ENCODE results near the gene MYH3. TPM values are rescaled to one million over a fixed set of nuclear protein-coding genes. Genes with fewer than 3 reads are reported as not detected.

The MYH3 gene
- polyA plus RNA-seq, 1 donor (not counting 4 experiments of a cell fraction or from before 2014, with no cell fraction given) = 0.83 TPM

- Histone ChIP-seq H3K36me3 (ENCODE audit: control insufficient read depth in 2 of 2, extremely low read depth in 1 of 2, insufficient read depth in 2 of 2, low read length in 2 of 2) (no peaks in the 10 kb centered on the region), H3K4me3 (ENCODE audit: control insufficient read depth in 2 of 3, extremely low read depth in 1 of 3, insufficient read depth in 2 of 3, low read depth in 1 of 3, low read length in 3 of 3) (no peak overlapping the region), H3K27ac (ENCODE audit: control insufficient read depth, insufficient read depth, low read length) (no peak overlapping the region), H2AFZ (ENCODE audit: control insufficient read depth, low read length) (no peak overlapping the region), H3K9me3 (ENCODE audit: control insufficient read depth, low read depth, low read length) (no peaks in the 10 kb centered on the region), H3K9me1 (ENCODE audit: control insufficient read depth, extremely low read depth, insufficient read depth, low read length) (no peaks in the 10 kb centered on the region), H3K27me3 (ENCODE audit: control insufficient read depth, extremely low read depth, insufficient read depth, low read length) (no peaks in the 10 kb centered on the region), H3K4me2 (ENCODE audit: control insufficient read depth, extremely low read depth, insufficient read depth, low read depth, low read length) (no peak overlapping the region), H4K20me1 (ENCODE audit: control insufficient read depth, extremely low read depth, insufficient read depth, low read length) (no peaks in the 10 kb centered on the region), H3K79me2 (ENCODE audit: control insufficient read depth, insufficient read depth, low read length) (no peaks in the 10 kb centered on the region), H3K4me1 (ENCODE audit: control insufficient read depth, extremely low read depth, insufficient read depth, low read length) (no peaks in the 10 kb centered on the region), H3K9ac (ENCODE audit: control insufficient read depth, extremely low read depth, insufficient read depth, low read length) (no peak overlapping the region)
- TF ChIP-seq EZH2 (IDR thresholded peaks at IDR 0.05; ENCODE audit: low read length) (no peak), CTCF (optimal IDR thresholded peaks at IDR 0.05 in 1 of 3, IDR thresholded peaks at IDR 0.05 in 1 of 3, conservative IDR thresholded peaks at IDR 0.05 in 1 of 3; ENCODE audit: extremely low read depth in 1 of 3, insufficient read depth in 2 of 3, low read length in 3 of 3) (no peak)
- dilution Hi-C loops (cut with MboI; ENCODE audit: extremely low pct_ligation_motif_present, low sequenced_read_pairs) = no loop called here
- FAIRE-seq = no peak
- no peak for DNase-seq (ENCODE audit: low read depth, low spot score)
Measured at GRCh38 chr17:10585529-10585928, 71.6 kb downstream of the MYH3 start.

DNA sequence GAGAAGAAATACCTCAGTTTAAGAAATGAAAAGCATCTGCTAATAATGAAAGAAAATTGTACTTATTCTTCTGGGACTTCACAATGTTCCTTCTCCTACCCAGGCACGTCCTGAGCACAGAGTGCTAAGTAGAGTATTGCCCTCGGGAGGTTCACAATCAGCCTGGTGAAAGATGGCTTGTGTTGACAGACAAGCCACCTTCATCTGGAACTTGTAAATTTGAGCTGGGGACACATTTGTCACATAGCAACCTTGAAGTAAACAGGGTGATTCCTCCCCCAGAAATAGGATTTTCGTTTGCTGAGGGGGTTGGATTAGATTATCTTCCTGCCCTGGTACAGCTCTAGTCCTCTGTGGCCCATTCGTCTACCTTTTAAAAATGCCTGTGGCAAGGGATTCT lies 73.3 kb downstream of the MYH3 start:
- no peak overlapping the region for H3K4me2 ChIP-seq (ENCODE audit: control insufficient read depth, extremely low read depth, insufficient read depth, low read depth, low read length)
- H3K9ac ChIP-seq (ENCODE audit: control insufficient read depth, extremely low read depth, insufficient read depth, low read length) = no peak overlapping the region
- H4K20me1 ChIP-seq (ENCODE audit: control insufficient read depth, extremely low read depth, insufficient read depth, low read length) = no peaks in the 10 kb centered on the region
- no peaks in the 10 kb centered on the region for H3K36me3 ChIP-seq (ENCODE audit: control insufficient read depth in 2 of 2, extremely low read depth in 1 of 2, insufficient read depth in 2 of 2, low read length in 2 of 2)
- H3K9me3 ChIP-seq (ENCODE audit: control insufficient read depth, low read depth, low read length) = no peaks in the 10 kb centered on the region
- no peak overlapping the region for H3K27ac ChIP-seq (ENCODE audit: control insufficient read depth, insufficient read depth, low read length)
- H3K27me3 ChIP-seq (ENCODE audit: control insufficient read depth, extremely low read depth, insufficient read depth, low read length) = no peaks in the 10 kb centered on the region
- no peak for FAIRE-seq
- DNase-seq (ENCODE audit: low read depth, low spot score) = no peak
- no peaks in the 10 kb centered on the region for H3K9me1 ChIP-seq (ENCODE audit: control insufficient read depth, extremely low read depth, insufficient read depth, low read length)
- dilution Hi-C loops (cut with MboI; ENCODE audit: extremely low pct_ligation_motif_present, low sequenced_read_pairs) = no loop called here
- H3K4me3 ChIP-seq (ENCODE audit: control insufficient read depth in 2 of 3, extremely low read depth in 1 of 3, insufficient read depth in 2 of 3, low read depth in 1 of 3, low read length in 3 of 3) = no peak overlapping the region
- no peak overlapping the region for H2AFZ ChIP-seq (ENCODE audit: control insufficient read depth, low read length)
- H3K79me2 ChIP-seq (ENCODE audit: control insufficient read depth, insufficient read depth, low read length) = no peaks in the 10 kb centered on the region
- H3K4me1 ChIP-seq (ENCODE audit: control insufficient read depth, extremely low read depth, insufficient read depth, low read length) = no peaks in the 10 kb centered on the region
- TF ChIP-seq EZH2 (IDR thresholded peaks at IDR 0.05; ENCODE audit: low read length) (no peak), CTCF (optimal IDR thresholded peaks at IDR 0.05 in 1 of 3, IDR thresholded peaks at IDR 0.05 in 1 of 3, conservative IDR thresholded peaks at IDR 0.05 in 1 of 3; ENCODE audit: extremely low read depth in 1 of 3, insufficient read depth in 2 of 3, low read length in 3 of 3) (no peak)
